T-helper 9 cell (primary cell): Measurements from ENCODE around the gene RBFOX2.
"Not testable (repeated sequence)": the region's sequence is repeated elsewhere in the genome, so short reads cannot be mapped to it uniquely, and the experiment has no call there.

Experiments used
- DNase-seq: peaks from one replicate; pipeline ENCODE4 v3.0.0-alpha.2; 2020

The RBFOX2 gene

GRCh38 chr22:35728639-35729308 lies 299.9 kb downstream of the RBFOX2 start:
- DNase-seq = no peak

- no peak for DNase-seq
Observed at GRCh38 chr22:35727436-35727835, 301.2 kb downstream of the RBFOX2 start.

GRCh38 chr22:35726933-35727332 lies 301.7 kb downstream of the RBFOX2 start:
- DNase-seq = no peak

GRCh38 chr22:35726398-35726797 lies 302.2 kb downstream of the RBFOX2 start:
- DNase-seq = no peak

- DNase-seq = no peak
Observed at GRCh38 chr22:35725521-35725920, 303.1 kb downstream of the RBFOX2 start.

GRCh38 chr22:35721960-35722359 lies 306.7 kb downstream of the RBFOX2 start:
- DNase-seq = no peak

GRCh38 chr22:35719212-35719875 lies 309.3 kb downstream of the RBFOX2 start:
- DNase-seq = no peak

- no peak for DNase-seq
Observed at GRCh38 chr22:35717572-35717971, 311.1 kb downstream of the RBFOX2 start, which contains the start of gene APOL5. TSS of gene APOL5 (plus strand) at chr22:35717872. CDS start at chr22:35717872, 0 bp downstream.

GRCh38 chr22:35712672-35713071 lies 316.0 kb downstream of the RBFOX2 start:
- no peak for DNase-seq

GRCh38 chr22:35711336-35711735 lies 317.3 kb downstream of the RBFOX2 start:
- DNase-seq = no peak

GRCh38 chr22:35708917-35709316 lies 319.7 kb downstream of the RBFOX2 start:
- DNase-seq = no peak

GRCh38 chr22:35708453-35708852 lies 320.2 kb downstream of the RBFOX2 start:
- no peak for DNase-seq

GRCh38 chr22:35705141-35705540 lies 323.5 kb downstream of the RBFOX2 start:
- no peak for DNase-seq

GRCh38 chr22:35703861-35704584 lies 324.6 kb downstream of the RBFOX2 start:
- DNase-seq = no peak

- not testable (repeated sequence) for DNase-seq
Observed at GRCh38 chr22:35699852-35700251, 328.8 kb downstream of the RBFOX2 start.

- no peak for DNase-seq
Observed at GRCh38 chr22:35697142-35697541, 331.5 kb downstream of the RBFOX2 start.

GRCh38 chr22:35695202-35695601 lies 333.4 kb downstream of the RBFOX2 start:
- no peak for DNase-seq

GRCh38 chr22:35690001-35690400 lies 338.6 kb downstream of the RBFOX2 start:
- no peak for DNase-seq

- no peak for DNase-seq
Observed at GRCh38 chr22:35688913-35689675, 339.5 kb downstream of the RBFOX2 start.
